Astrocyte of the spinal cord (primary cell): Measurements from ENCODE around the gene CD53.
"Not testable (repeated sequence)": the region's sequence is repeated elsewhere in the genome, so short reads cannot be mapped to it uniquely, and the experiment has no call there.

ENCODE experiments used
- DNase-seq: peaks from one replicate; pipeline ENCODE4 v3.0.0; 2011; ENCODE audit warnings: low read depth, low spot score
- H3K4me3 ChIP-seq: 2 replicates; pipeline ENCODE4 v1.5.1; 2011; ENCODE audit warnings: low read depth, mild to moderate bottlenecking, low read length, moderate library complexity
- CTCF ChIP-seq: IDR thresholded peaks from 2 replicates; pipeline ENCODE4 v1.5.1; 2012; ENCODE audit warnings: low read depth, mild to moderate bottlenecking, low read length, inconsistent platforms
- in situ Hi-C: cut with HindIII; loops from 2 replicates; pipeline ENCODE4 v1.10.0; 2017; ENCODE audit warnings: low sequenced_read_pairs

CD53 gene

GRCh38 chr1:110853135-110853534, 19.8 kb upstream of the CD53 start:
- in situ Hi-C loops, result no loop called here
- no peak overlapping the region for H3K4me3 ChIP-seq
- DNase-seq, result no peak
- TF ChIP-seq CTCF, result no peak

GRCh38 chr1:110856410-110856809, 16.5 kb upstream of the CD53 start:
- TF ChIP-seq CTCF, result no peak
- DNase-seq, result no peak
- no peak overlapping the region for H3K4me3 ChIP-seq
- in situ Hi-C loops, result no loop called here

GRCh38 chr1:110857964-110858948, 14.7 kb upstream of the CD53 start:
- DNase-seq, result no peak
- in situ Hi-C loops, result no loop called here
- TF ChIP-seq CTCF, result no peak
- no peak overlapping the region for H3K4me3 ChIP-seq

GRCh38 chr1:110859062-110859461, 13.9 kb upstream of the CD53 start:
- in situ Hi-C loops, result no loop called here
- TF ChIP-seq CTCF, result no peak
- no peak overlapping the region for H3K4me3 ChIP-seq
- no peak for DNase-seq

- H3K4me3 ChIP-seq, result no peak overlapping the region
- no peak for TF ChIP-seq CTCF
- in situ Hi-C loops, result no loop called here
- DNase-seq, result no peak
These were observed 12.8 kb upstream of the CD53 start for GRCh38 chr1:110860174-110860573.

GRCh38 chr1:110860620-110861019, 12.3 kb upstream of the CD53 start:
- DNase-seq, in situ Hi-C loops, H3K4me3 ChIP-seq: not testable (repeated sequence)

GRCh38 chr1:110861942-110862341, 11.0 kb upstream of the CD53 start:
- DNase-seq, in situ Hi-C loops, H3K4me3 ChIP-seq: not testable (repeated sequence)
